Neutrophil (primary cell): ENCODE data around the gene ARPC1B.

Source experiments
- H3K27ac ChIP-seq: fragments of 200-600 bp; sonication (generic); 2 replicates; pipeline ENCODE4 v1.5.1; 2016; ENCODE audit warnings: mild to moderate bottlenecking, moderate library complexity
- H3K27me3 ChIP-seq: fragments of 200-600 bp; sonication (generic); 2 replicates; pipeline ENCODE4 v1.6.0; 2016; ENCODE audit warnings: mild to moderate bottlenecking
- H3K36me3 ChIP-seq: fragments of 200-600 bp; sonication (generic); 2 replicates; pipeline ENCODE4 v1.5.1; 2017
- H3K4me1 ChIP-seq, 2 experiments: fragments of 200-600 bp in 1 of 2; sonication (generic) in 1 of 2; 1 replicate in 1 of 2; 2 replicates in 1 of 2; pipeline versions ENCODE4 v1.5.1 to v1.6.1; 2013 to 2016; ENCODE audit warnings: low read depth in 1 of 2, low read length in 1 of 2, mild to moderate bottlenecking in 1 of 2, moderate library complexity in 1 of 2; ENCODE audit not compliant: control insufficient read depth in 1 of 2, insufficient read depth in 1 of 2
- H3K4me3 ChIP-seq, 2 experiments: fragments of 200-600 bp in 1 of 2; sonication (generic) in 1 of 2; 1 replicate in 1 of 2; 2 replicates in 1 of 2; pipeline ENCODE4 v1.5.1; 2013 to 2016; ENCODE audit warnings: low read depth in 1 of 2, low read length in 1 of 2, mild to moderate bottlenecking in 1 of 2, moderate library complexity in 1 of 2
- H3K9me3 ChIP-seq: fragments of 200-600 bp; sonication (generic); 2 replicates; pipeline ENCODE4 v1.5.1; 2016
- TF ChIP-seq, protein P1 (sequence below): fragments of 200-600 bp; sonication (generic); IDR thresholded peaks from 2 replicates; pipeline ENCODE4 v1.5.1; 2016; ENCODE audit warnings: antibody characterized with exemption

The ARPC1B gene

DNA sequence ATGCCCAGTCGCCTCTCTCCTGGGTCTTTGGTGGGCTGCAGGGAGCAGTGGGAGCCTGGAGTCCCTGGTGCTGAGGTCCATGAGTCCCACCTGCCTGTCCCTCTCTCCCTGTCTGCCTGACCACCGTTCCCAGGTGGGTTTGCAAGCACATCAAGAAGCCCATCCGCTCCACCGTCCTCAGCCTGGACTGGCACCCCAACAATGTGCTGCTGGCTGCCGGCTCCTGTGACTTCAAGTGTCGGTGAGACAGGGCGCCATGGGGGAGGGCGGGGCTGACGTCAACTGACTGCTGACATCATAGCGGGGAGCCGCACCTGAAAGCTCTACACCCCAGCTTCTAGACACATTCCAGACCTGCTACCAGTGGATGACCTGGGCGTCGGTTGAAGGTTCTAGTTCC is 15.2 kb downstream of the ARPC1B start:
- H3K27ac ChIP-seq: no peak overlapping the region
- peaks cover 99% of the 10 kb centered on the region for H3K36me3 ChIP-seq
- H3K4me1 ChIP-seq: peaks cover 14 to 18% of the 10 kb centered on the region in 2 experiments
- no peak overlapping the region for H3K4me3 ChIP-seq
- H3K27me3 ChIP-seq: no peaks in the 10 kb centered on the region
- H3K9me3 ChIP-seq: no peaks in the 10 kb centered on the region
- TF ChIP-seq, protein P1, sequence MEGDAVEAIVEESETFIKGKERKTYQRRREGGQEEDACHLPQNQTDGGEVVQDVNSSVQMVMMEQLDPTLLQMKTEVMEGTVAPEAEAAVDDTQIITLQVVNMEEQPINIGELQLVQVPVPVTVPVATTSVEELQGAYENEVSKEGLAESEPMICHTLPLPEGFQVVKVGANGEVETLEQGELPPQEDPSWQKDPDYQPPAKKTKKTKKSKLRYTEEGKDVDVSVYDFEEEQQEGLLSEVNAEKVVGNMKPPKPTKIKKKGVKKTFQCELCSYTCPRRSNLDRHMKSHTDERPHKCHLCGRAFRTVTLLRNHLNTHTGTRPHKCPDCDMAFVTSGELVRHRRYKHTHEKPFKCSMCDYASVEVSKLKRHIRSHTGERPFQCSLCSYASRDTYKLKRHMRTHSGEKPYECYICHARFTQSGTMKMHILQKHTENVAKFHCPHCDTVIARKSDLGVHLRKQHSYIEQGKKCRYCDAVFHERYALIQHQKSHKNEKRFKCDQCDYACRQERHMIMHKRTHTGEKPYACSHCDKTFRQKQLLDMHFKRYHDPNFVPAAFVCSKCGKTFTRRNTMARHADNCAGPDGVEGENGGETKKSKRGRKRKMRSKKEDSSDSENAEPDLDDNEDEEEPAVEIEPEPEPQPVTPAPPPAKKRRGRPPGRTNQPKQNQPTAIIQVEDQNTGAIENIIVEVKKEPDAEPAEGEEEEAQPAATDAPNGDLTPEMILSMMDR: no peak

DNA sequence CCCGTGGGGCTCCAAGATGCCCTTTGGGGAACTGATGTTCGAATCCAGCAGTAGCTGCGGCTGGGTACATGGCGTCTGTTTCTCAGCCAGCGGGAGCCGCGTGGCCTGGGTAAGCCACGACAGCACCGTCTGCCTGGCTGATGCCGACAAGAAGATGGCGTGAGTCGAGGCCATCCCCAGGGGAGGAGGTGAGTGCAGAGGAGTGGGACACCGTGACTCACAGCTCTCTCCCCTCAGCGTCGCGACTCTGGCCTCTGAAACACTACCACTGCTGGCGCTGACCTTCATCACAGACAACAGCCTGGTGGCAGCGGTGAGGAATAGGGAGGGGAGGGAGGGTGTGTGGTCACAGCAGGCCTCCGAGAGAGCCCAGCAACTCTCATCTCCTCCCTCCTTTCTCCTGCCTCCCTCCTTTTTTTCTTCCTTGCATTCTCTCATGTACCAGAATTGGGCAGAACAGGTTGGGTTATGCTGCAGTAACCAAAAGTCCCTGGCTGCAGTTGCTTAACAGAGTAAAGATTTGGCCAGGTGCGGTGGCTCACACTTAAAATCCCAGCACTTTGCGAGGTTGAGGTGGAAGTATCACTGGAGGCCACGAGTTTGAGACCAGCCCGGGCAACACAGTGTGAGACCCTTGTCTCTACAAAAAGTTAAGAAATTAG is 16.5 kb downstream of the ARPC1B start:
- Histone ChIP-seq H3K36me3 (peaks cover 100% of the 10 kb centered on the region), H3K4me3 (no peak overlapping the region), H3K27ac (no peak overlapping the region), H3K4me1 (peaks cover 14% of the 10 kb centered on the region in 2 experiments), H3K27me3 (no peaks in the 10 kb centered on the region), H3K9me3 (no peaks in the 10 kb centered on the region)
- TF ChIP-seq, protein P1: no peak

DNA sequence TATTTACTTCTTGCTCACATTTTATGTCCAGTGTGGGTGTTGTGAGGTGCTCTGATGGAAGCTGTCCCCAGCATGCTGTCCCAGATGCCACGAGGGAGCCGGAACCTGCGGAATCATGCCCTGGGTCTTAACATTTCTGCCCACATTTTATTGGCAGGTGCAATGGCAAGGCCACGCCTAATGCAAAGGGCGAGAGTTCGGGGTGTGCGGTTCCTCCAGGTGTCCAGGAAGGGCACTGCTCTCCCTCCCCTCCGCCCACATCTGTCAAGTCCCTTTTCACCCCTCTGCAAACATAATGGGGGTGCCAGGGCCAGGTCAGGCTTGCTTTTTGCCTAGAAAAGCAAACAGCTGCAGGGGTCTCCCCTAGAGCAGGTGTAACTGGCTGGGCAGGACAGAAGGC is 17.5 kb downstream of the ARPC1B start:
- peak overlapping the region; percentile 61 for H3K27ac ChIP-seq

DNA sequence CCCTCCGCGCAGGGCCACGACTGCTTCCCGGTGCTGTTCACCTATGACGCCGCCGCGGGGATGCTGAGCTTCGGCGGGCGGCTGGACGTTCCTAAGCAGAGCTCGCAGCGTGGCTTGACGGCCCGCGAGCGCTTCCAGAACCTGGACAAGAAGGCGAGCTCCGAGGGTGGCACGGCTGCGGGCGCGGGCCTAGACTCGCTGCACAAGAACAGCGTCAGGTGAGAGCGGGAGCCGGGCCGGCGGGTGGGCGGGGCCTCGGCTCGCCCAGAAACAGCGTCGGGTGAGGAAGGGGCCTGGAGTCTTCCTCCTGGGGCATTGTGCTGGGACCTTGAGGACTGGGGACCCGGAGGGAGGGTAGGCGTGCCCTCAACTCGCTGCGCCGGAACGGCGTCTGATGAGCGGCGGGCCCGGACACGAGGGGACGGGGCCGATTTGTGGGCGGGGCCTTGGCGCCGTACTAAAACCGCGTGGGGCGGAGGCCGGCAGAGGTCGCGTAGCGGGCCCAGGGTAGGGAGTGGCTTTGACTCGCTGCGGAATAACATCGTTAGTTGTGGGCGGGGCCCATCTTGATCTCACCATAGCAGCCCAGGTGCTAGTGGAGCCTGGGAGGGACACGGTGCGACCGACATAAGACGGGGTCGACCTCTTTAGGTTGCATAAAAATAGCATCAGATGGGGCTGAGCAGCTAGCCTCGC is 18.3 kb downstream of the ARPC1B start:
- Histone ChIP-seq H3K36me3 (peaks cover 100% of the 10 kb centered on the region), H3K4me1 (peaks cover 14% of the 10 kb centered on the region in 2 experiments), H3K4me3 (peak overlapping the region in 1 of 2 experiments; percentile 24), H3K27ac (peak overlapping the region; percentile 61), H3K27me3 (no peaks in the 10 kb centered on the region), H3K9me3 (no peaks in the 10 kb centered on the region)
- TF ChIP-seq, protein P1: no peak

More for the DNA sequence above, 17.5 kb downstream of the ARPC1B start:
- TF ChIP-seq, protein P1: no peak
- H3K4me3 ChIP-seq: no peak overlapping the region
- H3K9me3 ChIP-seq: no peaks in the 10 kb centered on the region
- H3K36me3 ChIP-seq: peaks cover 100% of the 10 kb centered on the region
- peaks cover 14% of the 10 kb centered on the region in 2 experiments for H3K4me1 ChIP-seq
- H3K27me3 ChIP-seq: no peaks in the 10 kb centered on the region

DNA sequence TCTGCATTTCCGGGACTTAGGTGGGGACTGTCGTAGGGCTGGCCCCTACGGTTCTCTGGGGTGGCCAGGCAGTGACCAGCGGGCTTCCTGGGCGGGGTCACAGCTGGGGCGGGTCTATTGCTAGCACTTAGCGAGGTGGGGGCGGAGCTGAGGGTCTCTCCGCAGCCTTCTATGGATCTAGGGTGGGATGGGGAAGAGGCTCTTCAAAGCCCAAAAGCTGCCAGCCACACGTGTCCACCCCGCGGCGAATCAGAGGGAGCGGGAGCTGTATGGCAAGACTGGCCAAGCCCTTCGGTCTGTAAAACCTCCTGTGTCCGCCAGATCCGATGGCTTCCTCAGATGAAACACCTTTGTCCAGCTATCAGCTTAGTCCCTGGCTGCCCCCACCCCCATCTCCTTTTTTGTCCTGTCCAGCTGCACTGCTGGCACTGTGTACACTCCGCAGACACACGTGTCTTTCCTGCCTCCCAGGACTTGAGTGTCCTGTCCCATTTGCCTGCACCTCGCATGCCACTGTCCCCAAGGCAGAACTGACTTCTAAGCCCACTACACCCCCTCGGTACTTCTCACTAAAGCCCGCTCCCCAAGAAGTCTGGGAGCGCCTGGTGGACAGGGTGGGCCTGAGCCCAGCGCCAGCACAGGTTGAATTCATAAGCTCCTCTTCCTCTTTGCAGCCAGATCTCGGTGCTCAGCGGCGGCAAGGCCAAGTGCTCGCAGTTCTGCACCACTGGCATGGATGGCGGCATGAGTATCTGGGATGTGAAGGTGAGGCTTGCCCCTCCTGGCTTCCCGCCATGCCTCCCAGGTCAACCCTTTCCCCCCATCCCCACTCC is 19.0 kb downstream of the ARPC1B start:
- Histone ChIP-seq H3K4me1 (peaks cover 14% of the 10 kb centered on the region in 2 experiments), H3K9me3 (no peaks in the 10 kb centered on the region), H3K36me3 (peaks cover 100% of the 10 kb centered on the region), H3K4me3 (no peak overlapping the region), H3K27ac (peak overlapping the region; percentile 61), H3K27me3 (no peaks in the 10 kb centered on the region)
- TF ChIP-seq, protein P1: no peak
